ENCODE data around the gene HOXC9.

The HOXC9 gene

GRCh38 chr12:53967421-53967925 is 32.5 kb upstream of the HOXC9 start:
- no peak for TF ChIP-seq CTCF (IDR thresholded peaks at IDR 0.05; ENCODE audit: control extremely low read depth, extremely low read depth, low read depth, missing control alignments)
- POLR2A ChIA-PET, result no interaction called here
- CTCF ChIA-PET, result interaction anchor here (1.0 to 1.5 kb wide), 3 partner anchors 13 to 234 kb away, joined by 3 to 5 read pairs (median 4); partner anchors contain the start of gene HOXC12
- DNase-seq (ENCODE audit: extremely low spot score), result no peak

GRCh38 chr12:53968214-53969127 is 31.5 kb upstream of the HOXC9 start:
- ChIA-PET POLR2A (no interaction called here), CTCF (interaction anchor here (1.2 to 2.4 kb wide), 4 partner anchors 9 to 239 kb away, joined by 4 to 9 read pairs (median 6); no protein-coding TSS in a partner anchor)

GRCh38 chr12:53969588-53970259 is 30.2 kb upstream of the HOXC9 start:
- ChIA-PET POLR2A (no interaction called here), CTCF (interaction anchor here (0.9 to 2.4 kb wide), 5 partner anchors 8 to 238 kb away, joined by 3 to 9 read pairs (median 4); partner anchors contain the start of gene HOXC5)
- no peak for TF ChIP-seq CTCF (IDR thresholded peaks at IDR 0.05; ENCODE audit: control extremely low read depth, extremely low read depth, low read depth, missing control alignments)
- DNase-seq (ENCODE audit: extremely low spot score), result no peak

More at GRCh38 chr12:53968214-53969127, 31.5 kb upstream of the HOXC9 start:
- TF ChIP-seq CTCF (IDR thresholded peaks at IDR 0.05; ENCODE audit: control extremely low read depth, extremely low read depth, low read depth, missing control alignments), result no peak
- no peak for DNase-seq (ENCODE audit: extremely low spot score)

- no peak for DNase-seq (ENCODE audit: extremely low spot score)
- no peak for TF ChIP-seq CTCF (IDR thresholded peaks at IDR 0.05; ENCODE audit: control extremely low read depth, extremely low read depth, low read depth, missing control alignments)
- ChIA-PET CTCF (interaction anchor here (0.9 to 2.4 kb wide), 5 partner anchors 9 to 237 kb away, joined by 3 to 9 read pairs (median 4); partner anchors contain the start of gene HOXC5), POLR2A (no interaction called here)
Observed at GRCh38 chr12:53970451-53970850, 29.5 kb upstream of the HOXC9 start.

- CTCF ChIA-PET, result interaction anchor here (1.1 to 2.9 kb wide), 3 partner anchors 8 to 236 kb away, joined by 3 to 8 read pairs (median 4); partner anchors contain the start of gene HOXC5
- no peak for DNase-seq (ENCODE audit: extremely low spot score)
- POLR2A ChIA-PET, result no interaction called here
- no peak for TF ChIP-seq CTCF (IDR thresholded peaks at IDR 0.05; ENCODE audit: control extremely low read depth, extremely low read depth, low read depth, missing control alignments)
Observed at GRCh38 chr12:53971129-53971528, 28.8 kb upstream of the HOXC9 start.

GRCh38 chr12:53971686-53972085 is 28.3 kb upstream of the HOXC9 start:
- TF ChIP-seq CTCF (IDR thresholded peaks at IDR 0.05; ENCODE audit: control extremely low read depth, extremely low read depth, low read depth, missing control alignments), result no peak
- POLR2A ChIA-PET, result no interaction called here
- CTCF ChIA-PET, result interaction anchor here (0.7 to 2.9 kb wide), 4 partner anchors 9 to 235 kb away, joined by 3 to 8 read pairs (median 4); partner anchors contain the start of genes HOXC10 and HOXC5
- no peak for DNase-seq (ENCODE audit: extremely low spot score)

Measured in GM10248 (cell line).